Measurements from ENCODE around the gene MYLIP. TPM values are rescaled to one million over a fixed set of nuclear protein-coding genes. Genes with fewer than 3 reads are reported as not detected.
A peak's percentile ranks its signal among the peaks of the same experiment; 100 is the strongest.

Gene MYLIP
- total RNA-seq, 1 experiment from 2014 or later = 50.0 TPM

DNA sequence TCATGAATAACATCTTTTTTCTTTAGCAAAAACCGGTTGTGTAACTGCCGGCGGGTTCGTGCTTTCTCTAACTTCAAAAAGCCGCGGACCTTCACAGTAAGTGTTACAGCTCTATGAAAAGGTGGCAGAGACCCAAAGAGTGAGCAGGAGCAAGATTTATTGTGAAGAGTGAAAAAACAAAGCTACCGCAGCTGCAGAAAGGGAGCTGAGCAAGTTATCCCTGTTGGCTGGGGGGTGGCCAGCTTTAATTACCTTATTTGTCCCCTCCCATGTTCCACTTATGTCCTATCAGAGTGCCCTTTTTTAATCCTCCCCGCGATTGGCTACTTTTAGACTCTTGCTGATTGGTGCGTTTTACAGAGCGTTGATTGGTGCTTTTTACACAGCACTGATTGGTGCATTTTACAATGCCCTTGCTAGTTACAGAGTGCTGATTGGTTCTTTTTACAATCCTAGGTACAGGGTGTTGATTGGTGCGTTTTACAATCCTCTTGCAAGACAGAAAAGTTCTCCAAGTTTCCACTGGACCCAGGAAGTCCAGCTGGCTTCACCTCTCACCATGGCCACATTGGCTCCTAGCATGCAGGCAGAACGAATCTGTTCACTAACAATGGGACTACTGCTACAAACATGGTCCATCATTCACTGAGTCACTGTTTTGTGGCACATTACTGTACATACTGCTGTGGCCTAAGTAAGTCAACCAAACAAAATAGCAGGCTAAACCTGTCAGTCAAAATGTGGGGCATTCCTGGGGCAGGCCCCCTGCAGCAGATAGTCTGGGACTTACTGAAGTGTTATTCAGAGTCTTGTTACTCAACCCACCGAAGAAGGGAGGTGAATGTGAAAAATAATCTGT lies 52.8 kb downstream of the MYLIP start:
- ATAC-seq = no peak
- TF ChIP-seq NFYB (CRISPR knock-in tag; conservative IDR thresholded peaks at IDR 0.05; ENCODE audit: low read depth) = 0 out of 2 replicates have a peak, but pooled peaks have one; percentile 14
- TF ChIP-seq TCF7 (CRISPR knock-in tag; IDR thresholded peaks at IDR 0.05; ENCODE audit: low read depth) = no peak
- Mint-ChIP-seq H3K27ac (no peak overlapping the region), H3K4me3 (no peak overlapping the region), H3K36me3 (peaks cover 3% of the 10 kb centered on the region), H3K4me1 (peaks cover 12% of the 10 kb centered on the region), H3K27me3 (ENCODE audit: low read depth) (no peaks in the 10 kb centered on the region), H3K9me3 (peaks cover 8% of the 10 kb centered on the region)
- ChIA-PET POLR2A (interaction anchor here (0.7 kb wide), 1 partner anchor 518 kb away, joined by 7 read pairs; no protein-coding TSS in a partner anchor), CTCF (interaction anchor here (0.5 to 2.9 kb wide), 10 partner anchors 9 to 1926 kb away, joined by 3 to 57 read pairs (median 4); partner anchors contain the start of gene DTNBP1)
- DNase-seq (ENCODE audit: low spot score) = no peak

DNA sequence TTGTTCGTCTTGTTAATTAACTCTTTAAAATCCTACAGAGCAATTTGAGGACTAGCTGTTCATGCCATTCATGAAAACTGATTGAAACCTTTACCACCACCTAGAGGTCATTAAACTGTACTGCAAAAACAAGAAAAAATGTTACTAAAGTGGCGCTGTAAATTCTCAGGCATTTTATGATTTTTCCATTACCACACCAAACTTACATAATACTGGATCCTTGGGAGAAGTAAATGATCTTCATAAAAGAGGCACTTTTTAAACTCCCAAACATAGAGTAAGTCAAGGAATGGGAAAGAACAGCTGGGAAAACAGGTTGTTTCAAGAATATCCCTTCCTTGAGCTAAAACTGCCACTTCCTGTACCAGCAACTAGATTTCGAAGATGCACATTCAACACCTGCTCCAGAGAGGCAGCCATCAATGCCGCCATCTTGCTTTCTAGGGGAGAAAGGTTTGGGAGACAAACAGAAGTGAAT lies 54.3 kb downstream of the MYLIP start:
- TF ChIP-seq, protein P1, sequence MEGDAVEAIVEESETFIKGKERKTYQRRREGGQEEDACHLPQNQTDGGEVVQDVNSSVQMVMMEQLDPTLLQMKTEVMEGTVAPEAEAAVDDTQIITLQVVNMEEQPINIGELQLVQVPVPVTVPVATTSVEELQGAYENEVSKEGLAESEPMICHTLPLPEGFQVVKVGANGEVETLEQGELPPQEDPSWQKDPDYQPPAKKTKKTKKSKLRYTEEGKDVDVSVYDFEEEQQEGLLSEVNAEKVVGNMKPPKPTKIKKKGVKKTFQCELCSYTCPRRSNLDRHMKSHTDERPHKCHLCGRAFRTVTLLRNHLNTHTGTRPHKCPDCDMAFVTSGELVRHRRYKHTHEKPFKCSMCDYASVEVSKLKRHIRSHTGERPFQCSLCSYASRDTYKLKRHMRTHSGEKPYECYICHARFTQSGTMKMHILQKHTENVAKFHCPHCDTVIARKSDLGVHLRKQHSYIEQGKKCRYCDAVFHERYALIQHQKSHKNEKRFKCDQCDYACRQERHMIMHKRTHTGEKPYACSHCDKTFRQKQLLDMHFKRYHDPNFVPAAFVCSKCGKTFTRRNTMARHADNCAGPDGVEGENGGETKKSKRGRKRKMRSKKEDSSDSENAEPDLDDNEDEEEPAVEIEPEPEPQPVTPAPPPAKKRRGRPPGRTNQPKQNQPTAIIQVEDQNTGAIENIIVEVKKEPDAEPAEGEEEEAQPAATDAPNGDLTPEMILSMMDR (IDR thresholded peaks at IDR 0.05) = peak; percentile 58
- TF ChIP-seq TP53 (CRISPR knock-in tag; IDR thresholded peaks at IDR 0.05) = no peak
- no peak for TF ChIP-seq ETV6 (CRISPR knock-in tag; IDR thresholded peaks at IDR 0.05)
- no peak for TF ChIP-seq SMAD3 (CRISPR knock-in tag; IDR thresholded peaks at IDR 0.05; ENCODE audit: borderline replicate concordance)
- no peak for TF ChIP-seq NFYB (CRISPR knock-in tag; conservative IDR thresholded peaks at IDR 0.05; ENCODE audit: low read depth)
- POLR2A ChIA-PET = interaction anchor here (0.5 to 1.6 kb wide), 3 partner anchors 45 to 492 kb away, joined by 3 to 5 read pairs (median 4); no protein-coding TSS in a partner anchor
- H3K27ac Mint-ChIP-seq = 0 out of 2 replicates have a peak overlapping the region, but pooled peaks have one; percentile 12

DNA sequence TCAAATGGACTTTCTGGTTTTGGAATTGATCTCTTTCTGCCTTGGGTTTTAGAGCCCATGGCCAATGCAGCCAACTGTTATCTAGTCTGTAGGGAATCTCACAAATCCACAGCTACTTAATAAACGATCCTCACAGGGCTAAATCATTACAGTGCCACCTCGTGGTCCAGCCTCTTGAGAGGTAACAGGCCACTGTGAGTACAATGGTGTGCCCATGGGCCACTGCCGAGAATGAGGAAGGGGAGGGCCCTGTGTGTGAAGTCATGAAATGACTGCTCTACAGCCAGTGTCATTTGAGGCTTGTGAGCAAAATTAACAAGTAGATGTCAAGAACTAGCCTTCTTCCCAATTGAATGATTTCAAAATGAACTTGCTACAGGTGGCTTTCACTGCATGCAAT lies 55.2 kb downstream of the MYLIP start:
- Mint-ChIP-seq H3K4me3 (no peak overlapping the region), H3K36me3 (peaks cover 3% of the 10 kb centered on the region), H3K27me3 (ENCODE audit: low read depth) (no peaks in the 10 kb centered on the region), H3K27ac (no peak overlapping the region), H3K4me1 (peaks cover 12% of the 10 kb centered on the region), H3K9me3 (peaks cover 6% of the 10 kb centered on the region)
- ATAC-seq (peak; percentile 79), DNase-seq (ENCODE audit: low spot score) (peak; percentile 36)
- CTCF ChIA-PET = interaction anchor here (0.7 to 2.9 kb wide), 24 partner anchors 8 to 522 kb away, joined by 3 to 57 read pairs (median 5); partner anchors contain the start of gene GMPR
- POLR2A ChIA-PET = interaction anchor here (1.6 kb wide), 1 partner anchor 493 kb away, joined by 5 read pairs; no protein-coding TSS in a partner anchor
- TF ChIP-seq MXD4 (CRISPR knock-in tag; IDR thresholded peaks at IDR 0.05; ENCODE audit: borderline replicate concordance) (no peak), ZNF219 (CRISPR knock-in tag; IDR thresholded peaks at IDR 0.05; ENCODE audit: borderline replicate concordance) (no peak), GABPB1 (CRISPR knock-in tag; IDR thresholded peaks at IDR 0.05) (no peak), ELF4 (CRISPR knock-in tag; IDR thresholded peaks at IDR 0.05; ENCODE audit: low read depth) (no peak), ETV6 (CRISPR knock-in tag; IDR thresholded peaks at IDR 0.05) (no peak), EMX1 (CRISPR knock-in tag; IDR thresholded peaks at IDR 0.05) (no peak), ZBTB21 (CRISPR knock-in tag; IDR thresholded peaks at IDR 0.05; ENCODE audit: borderline replicate concordance) (no peak)
- TF ChIP-seq, protein P2, sequence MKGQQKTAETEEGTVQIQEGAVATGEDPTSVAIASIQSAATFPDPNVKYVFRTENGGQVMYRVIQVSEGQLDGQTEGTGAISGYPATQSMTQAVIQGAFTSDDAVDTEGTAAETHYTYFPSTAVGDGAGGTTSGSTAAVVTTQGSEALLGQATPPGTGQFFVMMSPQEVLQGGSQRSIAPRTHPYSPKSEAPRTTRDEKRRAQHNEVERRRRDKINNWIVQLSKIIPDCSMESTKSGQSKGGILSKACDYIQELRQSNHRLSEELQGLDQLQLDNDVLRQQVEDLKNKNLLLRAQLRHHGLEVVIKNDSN (CRISPR knock-in tag; IDR thresholded peaks at IDR 0.05) = no peak
- TF ChIP-seq, protein P3, sequence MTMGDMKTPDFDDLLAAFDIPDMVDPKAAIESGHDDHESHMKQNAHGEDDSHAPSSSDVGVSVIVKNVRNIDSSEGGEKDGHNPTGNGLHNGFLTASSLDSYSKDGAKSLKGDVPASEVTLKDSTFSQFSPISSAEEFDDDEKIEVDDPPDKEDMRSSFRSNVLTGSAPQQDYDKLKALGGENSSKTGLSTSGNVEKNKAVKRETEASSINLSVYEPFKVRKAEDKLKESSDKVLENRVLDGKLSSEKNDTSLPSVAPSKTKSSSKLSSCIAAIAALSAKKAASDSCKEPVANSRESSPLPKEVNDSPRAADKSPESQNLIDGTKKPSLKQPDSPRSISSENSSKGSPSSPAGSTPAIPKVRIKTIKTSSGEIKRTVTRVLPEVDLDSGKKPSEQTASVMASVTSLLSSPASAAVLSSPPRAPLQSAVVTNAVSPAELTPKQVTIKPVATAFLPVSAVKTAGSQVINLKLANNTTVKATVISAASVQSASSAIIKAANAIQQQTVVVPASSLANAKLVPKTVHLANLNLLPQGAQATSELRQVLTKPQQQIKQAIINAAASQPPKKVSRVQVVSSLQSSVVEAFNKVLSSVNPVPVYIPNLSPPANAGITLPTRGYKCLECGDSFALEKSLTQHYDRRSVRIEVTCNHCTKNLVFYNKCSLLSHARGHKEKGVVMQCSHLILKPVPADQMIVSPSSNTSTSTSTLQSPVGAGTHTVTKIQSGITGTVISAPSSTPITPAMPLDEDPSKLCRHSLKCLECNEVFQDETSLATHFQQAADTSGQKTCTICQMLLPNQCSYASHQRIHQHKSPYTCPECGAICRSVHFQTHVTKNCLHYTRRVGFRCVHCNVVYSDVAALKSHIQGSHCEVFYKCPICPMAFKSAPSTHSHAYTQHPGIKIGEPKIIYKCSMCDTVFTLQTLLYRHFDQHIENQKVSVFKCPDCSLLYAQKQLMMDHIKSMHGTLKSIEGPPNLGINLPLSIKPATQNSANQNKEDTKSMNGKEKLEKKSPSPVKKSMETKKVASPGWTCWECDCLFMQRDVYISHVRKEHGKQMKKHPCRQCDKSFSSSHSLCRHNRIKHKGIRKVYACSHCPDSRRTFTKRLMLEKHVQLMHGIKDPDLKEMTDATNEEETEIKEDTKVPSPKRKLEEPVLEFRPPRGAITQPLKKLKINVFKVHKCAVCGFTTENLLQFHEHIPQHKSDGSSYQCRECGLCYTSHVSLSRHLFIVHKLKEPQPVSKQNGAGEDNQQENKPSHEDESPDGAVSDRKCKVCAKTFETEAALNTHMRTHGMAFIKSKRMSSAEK (CRISPR knock-in tag; IDR thresholded peaks at IDR 0.05; ENCODE audit: borderline replicate concordance) = no peak
- TF ChIP-seq, protein P4, sequence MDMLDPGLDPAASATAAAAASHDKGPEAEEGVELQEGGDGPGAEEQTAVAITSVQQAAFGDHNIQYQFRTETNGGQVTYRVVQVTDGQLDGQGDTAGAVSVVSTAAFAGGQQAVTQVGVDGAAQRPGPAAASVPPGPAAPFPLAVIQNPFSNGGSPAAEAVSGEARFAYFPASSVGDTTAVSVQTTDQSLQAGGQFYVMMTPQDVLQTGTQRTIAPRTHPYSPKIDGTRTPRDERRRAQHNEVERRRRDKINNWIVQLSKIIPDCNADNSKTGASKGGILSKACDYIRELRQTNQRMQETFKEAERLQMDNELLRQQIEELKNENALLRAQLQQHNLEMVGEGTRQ (CRISPR knock-in tag; IDR thresholded peaks at IDR 0.05) = no peak

More for the DNA sequence above, 54.3 kb downstream of the MYLIP start:
- H3K9me3 Mint-ChIP-seq = peaks cover 6% of the 10 kb centered on the region
- ATAC-seq (no peak), DNase-seq (ENCODE audit: low spot score) (no peak)
- no peak overlapping the region for H3K4me3 Mint-ChIP-seq
- H3K36me3 Mint-ChIP-seq = peaks cover 3% of the 10 kb centered on the region
- peaks cover 12% of the 10 kb centered on the region for H3K4me1 Mint-ChIP-seq
- no peaks in the 10 kb centered on the region for H3K27me3 Mint-ChIP-seq (ENCODE audit: low read depth)
- CTCF ChIA-PET = interaction anchor here (0.6 to 2.9 kb wide), 53 partner anchors 9 to 620 kb away, joined by 3 to 57 read pairs (median 4); partner anchors contain the start of genes DTNBP1, GMPR and MYLIP
